Esophagus muscularis mucosa (tissue), 4 donors: ENCODE data around the gene C4orf46.

ENCODE experiments used
- EP300 ChIP-seq: sonication (generic); formaldehyde crosslinking; IDR thresholded peaks from one replicate; pipeline ENCODE4 v1.6.1; 2017; ENCODE audit warnings: antibody characterized with exemption
- POLR2AphosphoS5 ChIP-seq, 2 donors: sonication (generic); formaldehyde crosslinking; IDR thresholded peaks; one replicate each; pipeline ENCODE4 v1.6.1; 2017; ENCODE audit warnings: antibody characterized with exemption in 2 of 2
- TF ChIP-seq, protein P1 (sequence below), 3 experiments: fragments of 200-600 bp in 2 of 3; fragments of 450-650 bp in 1 of 3; sonication (generic) in 2 of 3; IDR thresholded peaks; one replicate each; pipeline ENCODE4 v1.5.1; 2017 to 2019; ENCODE audit warnings: antibody characterized with exemption in 3 of 3, mild to moderate bottlenecking in 2 of 3, moderate library complexity in 1 of 3

- TF ChIP-seq, protein P1, sequence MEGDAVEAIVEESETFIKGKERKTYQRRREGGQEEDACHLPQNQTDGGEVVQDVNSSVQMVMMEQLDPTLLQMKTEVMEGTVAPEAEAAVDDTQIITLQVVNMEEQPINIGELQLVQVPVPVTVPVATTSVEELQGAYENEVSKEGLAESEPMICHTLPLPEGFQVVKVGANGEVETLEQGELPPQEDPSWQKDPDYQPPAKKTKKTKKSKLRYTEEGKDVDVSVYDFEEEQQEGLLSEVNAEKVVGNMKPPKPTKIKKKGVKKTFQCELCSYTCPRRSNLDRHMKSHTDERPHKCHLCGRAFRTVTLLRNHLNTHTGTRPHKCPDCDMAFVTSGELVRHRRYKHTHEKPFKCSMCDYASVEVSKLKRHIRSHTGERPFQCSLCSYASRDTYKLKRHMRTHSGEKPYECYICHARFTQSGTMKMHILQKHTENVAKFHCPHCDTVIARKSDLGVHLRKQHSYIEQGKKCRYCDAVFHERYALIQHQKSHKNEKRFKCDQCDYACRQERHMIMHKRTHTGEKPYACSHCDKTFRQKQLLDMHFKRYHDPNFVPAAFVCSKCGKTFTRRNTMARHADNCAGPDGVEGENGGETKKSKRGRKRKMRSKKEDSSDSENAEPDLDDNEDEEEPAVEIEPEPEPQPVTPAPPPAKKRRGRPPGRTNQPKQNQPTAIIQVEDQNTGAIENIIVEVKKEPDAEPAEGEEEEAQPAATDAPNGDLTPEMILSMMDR (IDR thresholded peaks at IDR 0.05): no peak
- TF ChIP-seq EP300 (no peak), POLR2AphosphoS5 (IDR thresholded peaks at IDR 0.05) (no peak)
These were observed 10.4 kb upstream of the C4orf46 start for GRCh38 chr4:158682066-158682465.
